GM12892 (cell line): ENCODE data around the gene COL5A1.

Experiments used
- POLR2A ChIP-seq: IDR thresholded peaks from 2 replicates; pipeline ENCODE4 v1.6.1; 2011; ENCODE audit warnings: low read depth, low read length, control low read depth
- POLR2AphosphoS5 ChIP-seq: IDR thresholded peaks from 2 replicates; pipeline ENCODE4 v1.6.1; 2011; ENCODE audit warnings: low read depth, low read length, control low read depth

DNA sequence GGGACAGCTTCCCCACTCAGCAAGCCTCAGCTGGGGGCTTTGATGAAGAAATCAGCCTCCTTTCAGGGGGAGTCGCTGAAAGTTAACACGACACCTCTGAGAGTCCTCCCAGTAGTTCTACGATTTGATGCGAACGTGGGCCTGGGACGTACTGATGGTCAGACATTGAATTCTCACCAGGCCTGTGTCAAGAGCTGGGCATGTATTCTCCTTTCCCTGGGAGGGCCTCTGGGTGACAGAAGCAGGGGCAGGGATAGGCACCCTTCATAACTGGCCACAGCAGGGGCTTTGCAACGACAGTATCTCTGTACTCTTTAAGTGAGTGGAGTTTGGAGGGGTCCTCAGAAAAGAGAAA, 15.6 kb upstream of the COL5A1 start:
- TF ChIP-seq POLR2A (no peak), POLR2AphosphoS5 (no peak)
